Measurements from ENCODE around the gene ZNF205. TPM values are rescaled to one million over a fixed set of nuclear protein-coding genes. Genes with fewer than 3 reads are reported as not detected.
A peak's percentile ranks its signal among the peaks of the same experiment; 100 is the strongest.

The ZNF205 gene
- total RNA-seq, 4 donors from 2014 or later = 11.6 to 25.8 (median 20.4) TPM

GRCh38 chr16:3086596-3087242, 25.7 kb upstream of the ZNF205 start:
- H3K27ac ChIP-seq = peak overlapping the region in 3 of 4 donors; percentile 62 to 69 (median 65)
- H3K4me1 ChIP-seq = peaks cover 0 to 18% (median 0%) of the 10 kb centered on the region in 3 donors
- peak overlapping the region in 1 of 2 donors; percentile 40 for H3K4me3 ChIP-seq
- ATAC-seq = peak; percentile 16
- H3K9me3 ChIP-seq = no peaks in the 10 kb centered on the region
- H3K27me3 ChIP-seq = peaks cover 21% of the 10 kb centered on the region
- WGBS, 2 donors (ENCODE audit: low coverage in 1 of 2) = 59% methylated on average over 6 of the region's 14 CpGs; no CpG with 5 or more reads in 1 of the 2 donors
- no peaks in the 10 kb centered on the region for H3K36me3 ChIP-seq
- TF ChIP-seq EP300 (IDR thresholded peaks at IDR 0.05) (no peak), POLR2A (IDR thresholded peaks at IDR 0.05) (no peak), POLR2AphosphoS5 (IDR thresholded peaks at IDR 0.05) (no peak), CTCF (IDR thresholded peaks at IDR 0.05) (no peak)

GRCh38 chr16:3087243-3088235, 24.8 kb upstream of the ZNF205 start:
- Histone ChIP-seq H3K27ac (peak overlapping the region in 3 of 4 donors; percentile 62 to 69 (median 65)), H3K9me3 (no peaks in the 10 kb centered on the region), H3K4me3 (peak overlapping the region in 1 of 2 donors; percentile 40), H3K36me3 (no peaks in the 10 kb centered on the region), H3K4me1 (peaks cover 0 to 18% (median 0%) of the 10 kb centered on the region in 3 donors), H3K27me3 (peaks cover 29% of the 10 kb centered on the region)
- WGBS, 2 donors (ENCODE audit: low coverage in 1 of 2) = 56 to 64% methylated on average over 7 to 13 of the region's 18 CpGs
- TF ChIP-seq POLR2AphosphoS5 (IDR thresholded peaks at IDR 0.05) (no peak), EP300 (IDR thresholded peaks at IDR 0.05) (no peak), CTCF (IDR thresholded peaks at IDR 0.05) (no peak), POLR2A (IDR thresholded peaks at IDR 0.05) (no peak)
- peak; percentile 66 for ATAC-seq

GRCh38 chr16:3088450-3088849, 23.9 kb upstream of the ZNF205 start:
- no peaks in the 10 kb centered on the region for H3K9me3 ChIP-seq
- H3K27ac ChIP-seq = no peak overlapping the region
- H3K4me1 ChIP-seq = peaks cover 0 to 18% (median 0%) of the 10 kb centered on the region in 3 donors
- no peaks in the 10 kb centered on the region for H3K36me3 ChIP-seq
- H3K4me3 ChIP-seq = no peak overlapping the region
- WGBS, 2 donors (ENCODE audit: low coverage in 1 of 2) = 92% methylated on average over 2 of the region's 7 CpGs; no CpG with 5 or more reads in 1 of the 2 donors
- ATAC-seq = no peak
- H3K27me3 ChIP-seq = peaks cover 38% of the 10 kb centered on the region
- no peak for TF ChIP-seq POLR2AphosphoS5 (IDR thresholded peaks at IDR 0.05)
- no peak for TF ChIP-seq CTCF (IDR thresholded peaks at IDR 0.05)
- TF ChIP-seq EP300 (IDR thresholded peaks at IDR 0.05) = no peak
- TF ChIP-seq POLR2A (IDR thresholded peaks at IDR 0.05) = no peak

- no peak overlapping the region for H3K27ac ChIP-seq
- no peaks in the 10 kb centered on the region for H3K36me3 ChIP-seq
- no peaks in the 10 kb centered on the region for H3K9me3 ChIP-seq
- H3K4me3 ChIP-seq = no peak overlapping the region
- WGBS, 2 donors (ENCODE audit: low coverage in 1 of 2) = 85 to 87% methylated on average over 5 to 17 of the region's 71 CpGs
- TF ChIP-seq POLR2AphosphoS5 (IDR thresholded peaks at IDR 0.05) = no peak
- TF ChIP-seq CTCF (IDR thresholded peaks at IDR 0.05) = no peak
- TF ChIP-seq POLR2A (IDR thresholded peaks at IDR 0.05) = no peak
- no peak for TF ChIP-seq EP300 (IDR thresholded peaks at IDR 0.05)
- H3K4me1 ChIP-seq = peaks cover 0 to 18% (median 0%) of the 10 kb centered on the region in 3 donors
- no peak for ATAC-seq
- peaks cover 45% of the 10 kb centered on the region for H3K27me3 ChIP-seq
Measured at GRCh38 chr16:3088925-3089716, 23.3 kb upstream of the ZNF205 start.
